Astrocyte of the cerebellum (primary cell): ENCODE results near the gene SLC28A2.
"Not testable (repeated sequence)": the region's sequence is repeated elsewhere in the genome, so short reads cannot be mapped to it uniquely, and the experiment has no call there.

Source experiments
- DNase-seq: peaks from one replicate; pipeline ENCODE4 v3.0.0-alpha.2; 2011; ENCODE audit warnings: low read depth
- H3K4me3 ChIP-seq: 2 replicates; pipeline ENCODE4 v1.5.1; 2011; ENCODE audit warnings: mild to moderate bottlenecking, low read depth, low read length, moderate library complexity
- CTCF ChIP-seq: IDR thresholded peaks from 2 replicates; pipeline ENCODE4 v1.5.1; 2012; ENCODE audit warnings: low read length, low read depth, moderate library complexity, mild to moderate bottlenecking; ENCODE audit errors: missing control alignments
- in situ Hi-C: cut with HindIII; loops from 2 replicates; pipeline ENCODE4 v1.10.0; 2017; ENCODE audit warnings: low sequenced_read_pairs

Gene SLC28A2

DNA sequence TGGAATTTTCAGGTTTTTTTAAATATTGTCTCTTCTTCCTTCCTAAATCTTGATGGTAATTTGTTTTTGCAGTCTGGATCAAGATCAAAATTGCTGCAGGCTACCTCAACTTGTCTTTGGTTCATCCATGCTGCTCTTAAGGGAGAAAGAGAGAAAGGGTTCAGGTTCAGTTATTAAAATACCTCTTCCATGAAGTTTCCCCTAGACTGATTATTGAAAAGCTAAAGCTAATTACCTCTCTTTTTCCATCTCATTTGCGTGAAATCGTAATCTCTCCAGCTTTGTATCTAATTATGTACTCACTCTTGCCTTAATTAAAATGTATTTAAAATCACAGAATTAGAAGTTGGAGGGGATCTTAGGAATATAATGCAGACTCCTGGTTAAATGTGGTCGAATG lies 52.7 kb downstream of the SLC28A2 start:
- no peak for DNase-seq
- TF ChIP-seq CTCF = no peak
- H3K4me3 ChIP-seq = no peak overlapping the region
- in situ Hi-C loops = no loop called here

- TF ChIP-seq CTCF = no peak
- no peak for DNase-seq
- no peak overlapping the region for H3K4me3 ChIP-seq
- in situ Hi-C loops = no loop called here
These were observed 54.1 kb downstream of the SLC28A2 start for GRCh38 chr15:45306105-45306504.

DNA sequence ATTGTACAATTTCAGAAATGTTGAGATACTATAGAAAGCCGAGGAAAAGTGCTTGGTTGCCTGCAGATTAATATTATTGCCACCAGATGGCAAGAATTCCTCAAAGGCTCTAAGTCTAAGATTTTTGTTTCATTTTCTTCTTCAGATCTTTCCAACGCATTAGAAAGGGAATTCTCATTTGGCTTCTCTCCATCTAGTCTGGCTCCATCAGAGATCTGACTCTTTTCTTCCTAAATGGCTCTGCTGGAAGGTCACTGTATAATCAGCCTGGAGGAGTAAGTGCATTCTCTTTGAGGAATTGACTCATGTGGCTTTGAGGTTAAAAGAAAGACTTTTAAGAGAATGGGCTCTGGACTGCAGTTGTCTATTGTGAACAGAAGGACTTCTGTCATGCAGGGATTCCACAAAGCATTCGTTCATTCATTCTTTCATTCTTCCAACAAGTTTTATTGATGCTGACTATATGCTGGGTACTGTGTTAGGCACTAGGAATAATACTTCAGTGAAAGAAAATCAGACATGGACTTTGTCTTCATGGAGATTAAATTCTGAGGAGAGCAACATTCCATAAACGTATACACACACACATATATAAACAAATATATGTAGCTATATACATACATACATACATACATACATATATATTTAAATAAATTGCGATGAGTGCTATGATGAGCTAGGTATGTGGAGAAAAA lies 55.3 kb downstream of the SLC28A2 start:
- in situ Hi-C loops = no loop called here
- no peak overlapping the region for H3K4me3 ChIP-seq
- TF ChIP-seq CTCF = peak; percentile 46
- peak; percentile 72 for DNase-seq

DNA sequence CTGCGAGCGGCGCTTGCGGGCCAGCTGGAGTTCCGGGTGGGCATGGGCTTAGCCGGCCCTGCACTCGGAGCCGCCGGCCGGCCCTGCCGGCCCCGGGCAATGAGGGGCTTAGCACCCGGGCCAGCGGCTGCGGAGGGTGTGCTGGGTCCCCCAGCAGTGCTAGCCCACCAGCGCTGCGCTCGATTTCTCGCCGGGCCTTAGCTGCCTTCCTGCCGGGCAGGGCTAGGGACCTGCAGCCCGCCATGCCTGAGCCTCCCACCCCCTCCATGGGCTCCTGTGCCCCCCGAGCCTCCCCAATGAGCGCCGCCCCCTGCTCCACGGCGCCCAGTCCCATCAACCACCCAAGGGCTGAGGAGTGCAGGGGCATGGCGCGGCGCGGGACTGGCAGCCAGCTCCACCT lies 62.1 kb downstream of the SLC28A2 start:
- H3K4me3 ChIP-seq, in situ Hi-C loops, DNase-seq: not testable (repeated sequence)

DNA sequence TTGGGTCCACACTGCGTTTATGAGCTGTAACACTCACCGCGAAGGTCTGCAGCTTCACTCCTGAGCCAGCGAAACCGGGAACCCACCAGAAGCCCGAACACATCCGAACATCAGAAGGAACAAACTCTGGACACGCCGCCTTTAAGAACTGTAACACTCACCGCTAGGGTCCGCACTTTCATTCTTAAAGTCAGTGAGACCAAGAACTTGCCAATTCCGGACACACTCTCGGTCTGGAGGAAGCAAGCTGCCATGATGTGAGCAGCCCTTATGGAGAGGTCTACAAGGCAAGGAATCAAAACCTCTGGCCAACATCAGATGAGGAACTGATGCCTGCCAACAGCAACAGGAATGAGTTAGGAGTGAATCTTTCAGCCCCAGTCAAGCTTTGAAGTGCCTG lies 62.9 kb downstream of the SLC28A2 start:
- no peak for DNase-seq
- H3K4me3 ChIP-seq = no peak overlapping the region
- in situ Hi-C loops = no loop called here
- TF ChIP-seq CTCF = no peak

GRCh38 chr15:45319472-45320214 lies 67.6 kb downstream of the SLC28A2 start:
- no peak overlapping the region for H3K4me3 ChIP-seq
- DNase-seq = no peak
- in situ Hi-C loops = no loop called here
- TF ChIP-seq CTCF = no peak

- in situ Hi-C loops = no loop called here
- H3K4me3 ChIP-seq = no peak overlapping the region
- no peak for TF ChIP-seq CTCF
- DNase-seq = no peak
These were observed 68.7 kb downstream of the SLC28A2 start for GRCh38 chr15:45320581-45321205.
